HL-60 (cell line): ENCODE measurements around the gene SFXN1.

ENCODE experiments used
- DNase-seq, 2 experiments: peaks; one replicate each; pipeline ENCODE4 v3.0.0-alpha.2; 2010 to 2020; ENCODE audit warnings: low read depth in 1 of 2, low spot score in 1 of 2
- H3K27ac ChIP-seq: fragments of 250-450 bp; sonication (Bioruptor Pico); replicated peaks from 2 replicates; pipeline ENCODE4 v1.5.1; 2020; ENCODE audit warnings: mild to moderate bottlenecking, moderate library complexity
- H3K27me3 ChIP-seq: fragments of 250-450 bp; sonication (Bioruptor Pico); 2 replicates; pipeline ENCODE4 v1.5.1; 2021; ENCODE audit warnings: mild to moderate bottlenecking, moderate library complexity; ENCODE audit not compliant: insufficient read depth, poor library complexity, severe bottlenecking
- H3K4me3 ChIP-seq: replicated peaks from 2 replicates; pipeline ENCODE4 v1.5.1; 2011; ENCODE audit warnings: mild to moderate bottlenecking, control low read depth, low read length; ENCODE audit not compliant: insufficient read depth
- GABPA ChIP-seq: IDR thresholded peaks from 2 replicates; pipeline ENCODE4 v1.6.1; 2012; ENCODE audit warnings: low read depth
- POLR2AphosphoS5 ChIP-seq: IDR thresholded peaks from 2 replicates; pipeline ENCODE4 v1.6.1; 2012; ENCODE audit warnings: low read depth
- REST ChIP-seq: IDR thresholded peaks from 2 replicates; pipeline ENCODE4 v1.6.1; 2012; ENCODE audit warnings: low read depth; ENCODE audit not compliant: insufficient replicate concordance
- SPI1 ChIP-seq: IDR thresholded peaks from 2 replicates; pipeline ENCODE4 v1.6.1; 2012; ENCODE audit warnings: low read depth, mild to moderate bottlenecking, borderline replicate concordance
- TF ChIP-seq, protein P1 (sequence below): IDR thresholded peaks from one replicate; pipeline ENCODE4 v1.5.1; 2011; ENCODE audit warnings: low read length, control low read depth, inconsistent platforms; ENCODE audit not compliant: insufficient read depth

SFXN1 gene

DNA sequence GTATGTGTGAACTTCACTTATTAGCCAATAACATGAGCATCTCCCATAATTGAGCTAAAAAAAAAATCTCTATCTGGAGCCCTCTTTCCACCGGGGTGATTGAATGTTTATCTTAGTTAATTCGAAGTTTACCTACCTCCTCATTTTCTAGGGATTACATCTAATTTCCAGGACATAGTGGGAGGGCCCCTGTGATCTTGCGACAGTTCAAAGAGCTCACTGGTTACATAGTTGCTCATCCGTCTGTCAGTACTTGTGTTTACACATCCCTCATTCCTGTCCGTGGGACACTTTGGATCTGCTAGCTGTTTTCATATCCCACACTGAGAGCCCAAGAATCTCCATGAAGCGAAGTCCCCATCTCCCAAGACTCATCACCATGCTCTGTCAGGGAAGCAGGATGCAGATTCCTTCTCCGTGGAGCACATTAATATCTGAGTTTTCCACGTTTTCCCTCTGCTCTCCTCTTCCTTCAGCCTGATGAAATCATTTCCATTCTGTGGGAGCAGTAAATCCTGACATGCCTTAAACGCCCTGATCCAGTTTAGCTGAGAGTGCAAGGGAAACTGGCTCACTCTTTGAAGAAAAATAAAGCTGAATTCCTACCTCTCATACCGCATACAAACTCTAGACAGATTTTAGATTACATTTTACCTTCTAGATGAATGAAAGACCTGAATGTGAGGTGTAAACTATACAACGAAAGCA, 10.2 kb upstream of the SFXN1 start:
- TF ChIP-seq GABPA (no peak), POLR2AphosphoS5 (no peak), REST (no peak), SPI1 (no peak)
- TF ChIP-seq, protein P1, sequence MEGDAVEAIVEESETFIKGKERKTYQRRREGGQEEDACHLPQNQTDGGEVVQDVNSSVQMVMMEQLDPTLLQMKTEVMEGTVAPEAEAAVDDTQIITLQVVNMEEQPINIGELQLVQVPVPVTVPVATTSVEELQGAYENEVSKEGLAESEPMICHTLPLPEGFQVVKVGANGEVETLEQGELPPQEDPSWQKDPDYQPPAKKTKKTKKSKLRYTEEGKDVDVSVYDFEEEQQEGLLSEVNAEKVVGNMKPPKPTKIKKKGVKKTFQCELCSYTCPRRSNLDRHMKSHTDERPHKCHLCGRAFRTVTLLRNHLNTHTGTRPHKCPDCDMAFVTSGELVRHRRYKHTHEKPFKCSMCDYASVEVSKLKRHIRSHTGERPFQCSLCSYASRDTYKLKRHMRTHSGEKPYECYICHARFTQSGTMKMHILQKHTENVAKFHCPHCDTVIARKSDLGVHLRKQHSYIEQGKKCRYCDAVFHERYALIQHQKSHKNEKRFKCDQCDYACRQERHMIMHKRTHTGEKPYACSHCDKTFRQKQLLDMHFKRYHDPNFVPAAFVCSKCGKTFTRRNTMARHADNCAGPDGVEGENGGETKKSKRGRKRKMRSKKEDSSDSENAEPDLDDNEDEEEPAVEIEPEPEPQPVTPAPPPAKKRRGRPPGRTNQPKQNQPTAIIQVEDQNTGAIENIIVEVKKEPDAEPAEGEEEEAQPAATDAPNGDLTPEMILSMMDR: no peak

DNA sequence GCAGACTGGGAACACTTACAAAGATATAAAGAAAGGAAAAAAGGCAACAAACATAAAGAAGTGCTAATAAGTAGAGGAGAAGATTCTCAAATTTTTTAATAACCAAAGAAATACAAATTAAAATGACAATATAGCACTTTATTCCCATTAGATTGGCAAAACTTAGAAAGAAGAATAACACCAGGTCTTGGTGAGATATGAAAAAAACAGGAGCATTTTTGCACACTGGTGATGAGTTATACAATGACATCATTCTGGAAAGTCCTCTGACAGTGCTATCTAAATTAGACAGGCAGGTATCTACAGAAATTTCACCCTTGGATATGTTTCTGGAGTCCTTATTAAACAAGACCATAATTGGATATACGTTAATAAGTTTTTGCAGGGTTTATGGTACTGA, 9.5 kb upstream of the SFXN1 start:
- Histone ChIP-seq H3K27me3 (peaks cover 11% of the 10 kb centered on the region), H3K27ac (no peak overlapping the region), H3K4me3 (no peak overlapping the region)
- no peak for DNase-seq
- TF ChIP-seq, protein P1: no peak
- no peak for TF ChIP-seq SPI1
- TF ChIP-seq POLR2AphosphoS5: no peak
- no peak for TF ChIP-seq GABPA
- no peak for TF ChIP-seq REST

More for the DNA sequence above, 10.2 kb upstream of the SFXN1 start:
- H3K27ac ChIP-seq: no peak overlapping the region
- no peak for DNase-seq
- peaks cover 11% of the 10 kb centered on the region for H3K27me3 ChIP-seq
- no peak overlapping the region for H3K4me3 ChIP-seq

GRCh38 chr5:175469916-175470315, 8.4 kb upstream of the SFXN1 start:
- TF ChIP-seq REST (no peak), GABPA (no peak), POLR2AphosphoS5 (no peak), SPI1 (no peak)
- TF ChIP-seq, protein P1: no peak
- Histone ChIP-seq H3K4me3 (no peak overlapping the region), H3K27me3 (peaks cover 11% of the 10 kb centered on the region), H3K27ac (no peak overlapping the region)
- DNase-seq: no peak
